HG02642 (cell line): ENCODE data around the gene RPEL1.
"Not testable (repeated sequence)": the region's sequence is repeated elsewhere in the genome, so short reads cannot be mapped to it uniquely, and the experiment has no call there.

Experiments
- ATAC-seq: cut with Tn5 transposase; IDR thresholded peaks from one replicate; pipeline ENCODE4 v1.9.1; 2021; ENCODE audit warnings: mild to moderate bottlenecking; ENCODE audit not compliant: unreplicated experiment, poor library complexity

The RPEL1 gene

DNA sequence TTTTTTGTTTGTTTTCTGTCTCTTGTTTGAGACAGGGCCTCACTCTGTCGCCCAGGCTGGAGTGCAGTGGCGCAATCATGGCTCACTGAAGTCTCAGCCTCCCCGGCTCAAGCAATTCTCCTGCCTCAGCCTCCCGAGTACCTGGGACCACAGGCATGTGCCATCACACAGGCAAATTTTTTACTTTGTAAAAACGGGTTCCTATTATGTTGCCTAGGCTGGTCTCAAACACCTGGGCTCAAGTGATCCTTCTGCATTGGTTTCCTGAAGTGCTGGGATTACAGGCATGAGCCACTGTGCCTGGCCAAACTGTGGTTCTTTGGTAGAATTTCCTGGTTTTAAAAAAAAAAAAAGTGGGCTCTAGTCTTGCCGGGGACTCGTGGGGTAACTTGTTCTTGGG lies at the start of gene RPEL1:
Gene RPEL1, plus strand, starts transcription at position 301 of the 400 bp plus-strand sequence. CDS start 110 bp downstream, outside the sequence.
- not testable (repeated sequence) for ATAC-seq

DNA sequence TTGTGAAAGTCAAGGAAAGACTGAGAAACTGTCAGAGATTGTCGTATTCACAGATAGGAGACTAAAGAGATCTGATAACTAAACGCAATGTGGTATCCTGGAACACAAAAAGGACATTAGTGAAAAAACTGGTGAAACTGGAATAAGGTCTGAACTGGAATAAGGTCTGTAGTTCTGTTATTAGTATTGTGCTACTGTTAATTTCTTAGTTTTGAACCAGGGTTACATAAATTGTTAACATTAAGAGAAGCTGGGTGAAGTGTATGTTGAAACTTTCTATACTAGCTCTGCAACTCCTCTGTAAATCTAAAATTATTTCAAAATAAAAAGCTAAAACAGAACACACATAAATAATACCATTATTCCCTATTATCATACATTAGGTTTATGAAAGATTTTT lies 49.2 kb upstream of the RPEL1 start:
- ATAC-seq: no peak

DNA sequence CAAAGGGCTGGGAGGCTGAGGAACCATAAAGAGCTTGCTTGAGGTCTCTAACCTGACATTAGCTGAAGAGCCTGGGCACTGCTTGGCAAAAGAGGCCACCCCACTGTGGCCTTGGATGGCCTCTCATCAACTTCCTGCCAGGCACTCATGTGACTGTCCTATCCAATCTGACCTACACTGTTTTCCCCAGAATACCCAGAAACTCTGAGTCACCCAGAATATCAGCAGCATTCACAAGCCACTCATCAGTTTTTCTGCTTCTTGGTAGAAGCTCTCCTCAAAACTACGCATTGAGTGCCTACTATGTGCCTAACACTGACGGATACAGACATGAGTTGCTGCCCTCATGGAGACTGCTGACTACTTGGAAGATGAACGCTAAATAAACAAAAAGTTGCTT lies 48.5 kb upstream of the RPEL1 start:
- ATAC-seq: no peak

DNA sequence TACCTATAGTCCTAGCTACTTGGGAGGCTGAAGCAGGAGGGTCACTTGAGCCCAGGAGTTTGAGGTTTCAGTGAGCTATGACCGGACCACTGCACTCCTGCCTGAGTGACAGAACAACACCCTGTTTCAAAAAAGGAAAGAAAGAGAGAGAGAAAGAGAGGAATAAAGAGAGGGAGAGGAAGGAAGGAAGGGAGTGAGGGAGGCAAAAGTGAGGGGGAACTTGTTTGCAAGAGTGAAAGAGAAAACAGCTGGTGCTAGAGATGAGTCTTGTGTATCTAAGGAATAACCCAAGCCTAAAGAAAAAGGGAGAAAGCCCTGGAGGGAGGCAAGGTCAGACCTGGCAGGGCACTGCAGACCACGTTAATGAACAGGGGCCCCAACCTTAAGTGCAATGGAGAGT lies 47.8 kb upstream of the RPEL1 start:
- ATAC-seq: no peak

DNA sequence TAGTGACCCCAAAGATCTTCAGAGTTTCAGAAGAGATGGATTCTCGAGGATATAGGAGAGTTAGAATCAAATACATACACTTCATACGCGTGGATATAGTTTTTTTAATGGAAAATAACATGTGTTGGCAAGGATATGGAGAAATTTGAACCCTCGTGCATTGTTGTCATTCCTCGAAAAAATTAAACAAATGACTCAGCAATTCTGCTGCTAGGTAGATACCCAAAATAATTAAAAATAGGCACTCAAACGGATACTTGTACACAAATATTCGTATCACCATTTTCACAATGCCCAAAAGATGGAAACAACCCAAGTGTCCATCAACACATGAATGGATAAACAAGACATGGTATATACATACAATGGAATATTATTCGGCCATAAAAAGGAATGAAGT lies 47.0 kb upstream of the RPEL1 start:
- ATAC-seq: no peak

DNA sequence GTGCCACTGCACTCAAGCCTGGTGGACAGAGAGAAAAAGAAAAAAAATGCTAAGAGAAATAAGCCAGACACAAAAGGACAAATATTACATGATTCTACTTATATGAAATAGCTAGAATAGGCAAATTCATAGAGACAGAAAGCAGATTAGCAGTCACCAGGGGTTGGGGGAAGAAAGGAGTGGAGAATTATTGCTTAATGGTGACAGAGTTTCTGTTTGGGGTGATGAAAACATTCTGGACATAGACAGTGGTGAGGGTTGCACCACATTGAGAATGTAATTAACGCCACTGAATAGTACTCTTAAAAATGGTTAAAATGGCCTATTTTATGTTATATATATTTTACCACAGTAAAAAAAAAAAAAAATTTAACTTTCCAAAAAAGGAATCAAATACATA lies 46.2 kb upstream of the RPEL1 start:
- ATAC-seq: no peak

DNA sequence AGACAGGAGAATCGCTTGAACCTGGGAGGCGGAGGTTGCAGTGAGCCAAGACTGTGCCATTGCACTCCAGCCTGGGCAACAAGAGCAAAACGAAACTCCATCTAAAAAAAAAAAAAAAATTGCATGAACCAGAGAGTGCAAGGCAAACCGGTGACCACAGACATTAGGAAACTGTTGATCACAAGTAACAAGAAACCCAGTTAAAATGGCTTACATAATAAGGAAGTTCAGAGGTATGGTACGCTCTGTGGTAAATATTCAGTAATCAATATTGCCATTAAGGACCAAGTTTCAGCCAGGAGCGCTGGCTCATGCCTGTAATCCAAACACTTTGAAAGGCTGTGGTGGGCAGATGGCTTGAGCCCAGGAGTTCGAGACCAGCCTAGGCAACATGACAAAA lies 43.4 kb upstream of the RPEL1 start:
- no peak for ATAC-seq

DNA sequence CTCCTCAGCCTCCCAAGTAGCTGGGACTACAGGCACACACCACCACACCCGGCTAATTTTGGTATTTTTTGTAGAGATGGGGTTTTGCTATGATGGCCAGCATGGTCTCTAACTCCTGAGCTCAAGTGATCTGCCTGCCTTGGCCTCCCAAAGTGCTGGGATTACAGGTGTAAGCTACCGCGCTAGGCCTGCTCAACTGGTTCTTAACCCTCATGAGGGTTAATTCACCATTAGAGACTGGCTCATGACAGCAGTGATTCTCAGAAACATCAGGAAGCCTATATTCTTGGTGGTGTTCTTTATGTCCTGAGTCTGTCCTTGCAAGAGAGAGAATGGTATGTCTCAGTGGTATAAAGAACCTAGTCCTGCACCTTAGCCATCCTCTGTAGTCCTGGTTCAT lies 42.2 kb upstream of the RPEL1 start:
- ATAC-seq: no peak

DNA sequence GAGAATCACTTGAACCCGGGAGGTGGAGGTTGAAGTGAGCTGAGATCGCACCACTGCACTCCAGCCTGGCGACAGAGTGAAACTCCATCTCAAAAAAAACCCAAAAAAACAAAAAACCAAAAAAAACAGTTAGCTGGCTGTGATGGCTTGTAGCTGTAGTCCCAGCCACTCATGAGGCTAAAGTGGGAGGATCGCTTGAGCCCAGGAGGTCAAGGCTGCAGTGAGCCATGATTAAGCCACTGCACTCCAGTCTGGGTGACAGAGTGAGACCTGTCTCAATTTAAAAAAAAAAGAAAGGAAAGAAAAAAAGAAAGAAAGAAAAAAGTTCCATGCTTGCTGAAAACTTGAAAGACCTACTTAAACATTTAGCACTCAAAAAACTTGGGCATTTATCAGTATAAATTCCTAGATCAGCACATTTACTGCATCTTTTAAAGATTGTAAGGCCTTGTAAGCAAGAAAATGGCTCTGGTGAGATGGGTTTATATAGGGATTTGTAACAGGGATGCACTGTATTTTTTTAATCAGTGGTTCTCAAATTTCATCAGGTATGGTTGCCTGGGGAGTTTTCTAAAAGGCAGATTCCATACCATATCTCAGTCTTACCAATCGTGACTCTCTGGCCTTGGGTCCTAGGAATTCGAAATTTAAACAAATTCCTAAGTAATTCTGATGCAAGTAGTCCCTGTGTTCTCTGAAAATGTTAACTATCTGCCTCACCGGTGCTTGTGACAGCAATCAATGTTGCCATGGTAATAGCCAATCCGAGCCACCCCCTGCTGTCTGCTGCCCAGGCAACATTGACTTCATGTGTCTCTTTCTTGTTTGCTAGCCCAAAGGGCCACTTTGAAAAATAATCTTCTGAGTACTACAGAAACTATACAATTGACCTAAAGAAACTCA lies 41.1 kb upstream of the RPEL1 start:
- ATAC-seq: no peak

DNA sequence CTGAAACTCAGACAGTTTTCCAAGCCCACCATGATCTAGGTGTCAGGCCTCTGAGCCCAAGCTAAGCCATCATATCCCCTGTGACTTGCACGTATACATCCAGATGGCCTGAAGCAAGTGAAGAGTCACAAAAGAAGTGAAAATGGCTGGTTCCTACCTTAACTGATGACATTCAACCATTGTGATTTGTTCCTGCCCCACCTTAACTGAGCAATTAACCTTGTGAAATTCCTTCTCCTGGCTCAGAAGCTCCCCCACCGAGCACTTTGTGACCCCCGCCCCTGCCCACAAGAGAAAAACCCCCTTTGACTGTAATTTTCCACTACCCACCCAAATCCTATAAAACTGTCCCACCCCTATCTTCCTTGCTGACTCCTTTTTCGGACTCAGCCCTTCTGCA lies 40.3 kb upstream of the RPEL1 start:
- ATAC-seq: not testable (repeated sequence)

DNA sequence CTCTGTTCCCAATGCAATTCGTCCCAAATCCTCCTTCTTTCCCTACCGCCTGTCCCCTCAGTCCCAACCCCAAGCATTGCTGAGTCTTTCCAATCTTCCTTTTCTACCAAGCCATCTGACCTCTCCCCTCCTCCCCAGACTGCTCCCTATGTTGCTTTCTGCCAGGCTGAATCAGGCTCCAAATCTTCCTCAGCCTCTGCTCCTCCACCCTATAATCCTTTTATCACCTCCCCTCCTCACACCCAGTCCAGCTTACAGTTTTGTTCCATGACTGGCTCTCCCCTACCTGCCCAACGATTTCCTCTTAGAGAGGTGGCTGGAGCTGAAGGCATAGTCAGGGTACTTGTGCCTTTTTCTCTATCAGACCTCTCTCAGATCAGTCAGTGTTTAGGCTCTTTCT lies 39.0 kb upstream of the RPEL1 start:
- ATAC-seq: not testable (repeated sequence)

DNA sequence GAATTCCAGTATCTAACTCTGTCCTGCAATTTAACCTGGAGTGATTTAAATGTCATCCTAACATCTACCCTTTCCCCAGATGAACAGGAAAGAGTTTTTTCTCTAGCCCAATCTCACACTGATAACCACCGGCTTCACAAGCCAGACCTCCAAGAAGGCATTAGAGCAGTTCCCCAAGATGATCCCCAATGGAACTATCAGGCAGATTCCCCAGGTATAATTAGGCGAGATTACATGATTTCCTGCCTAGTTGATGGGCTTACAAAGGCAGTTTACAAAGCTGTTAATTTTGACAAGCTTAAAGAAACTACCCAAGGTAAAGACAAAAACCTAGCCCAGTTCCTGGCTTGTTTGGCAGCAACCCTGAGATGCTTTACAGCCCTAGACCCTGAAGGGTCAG lies 38.5 kb upstream of the RPEL1 start:
- no peak for ATAC-seq

DNA sequence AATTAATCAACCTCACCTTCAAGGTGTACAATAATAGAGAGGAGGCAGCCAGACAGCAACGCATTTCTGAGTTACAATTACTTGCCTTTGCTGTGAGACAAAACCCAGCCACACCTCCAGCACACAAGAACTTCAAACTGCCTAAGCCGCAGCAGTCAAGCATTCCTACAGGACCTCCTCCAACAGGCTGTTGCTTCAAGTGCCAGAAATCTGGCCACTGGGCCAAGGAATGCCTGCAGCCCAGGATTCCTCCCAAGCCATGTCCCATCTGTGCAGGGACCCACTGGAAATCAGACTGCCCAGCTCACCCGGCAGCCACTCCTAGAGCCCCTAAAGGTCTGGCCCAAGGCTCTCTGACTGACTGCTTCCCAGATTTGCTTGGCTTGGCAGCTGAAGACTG lies 38.0 kb upstream of the RPEL1 start:
- ATAC-seq: not testable (repeated sequence)

DNA sequence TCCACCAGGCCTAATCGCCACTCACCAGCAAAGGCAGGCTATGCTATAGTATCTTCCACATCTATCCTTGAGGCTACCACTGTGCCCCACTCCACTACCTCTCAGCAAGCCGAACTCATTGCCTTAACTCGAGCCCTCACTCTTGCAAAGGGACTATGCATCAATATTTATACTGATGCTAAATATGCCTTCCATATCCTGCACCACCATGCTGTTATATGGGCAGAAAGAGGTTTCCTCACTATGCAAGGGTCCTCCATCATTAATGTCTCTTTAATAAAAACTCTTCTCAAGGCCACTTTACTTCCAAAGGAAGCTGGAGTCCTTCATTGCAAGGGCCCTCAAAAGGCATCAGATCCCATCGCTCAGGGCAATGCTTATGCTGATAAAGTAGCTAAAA lies 35.4 kb upstream of the RPEL1 start:
- ATAC-seq: not testable (repeated sequence)

DNA sequence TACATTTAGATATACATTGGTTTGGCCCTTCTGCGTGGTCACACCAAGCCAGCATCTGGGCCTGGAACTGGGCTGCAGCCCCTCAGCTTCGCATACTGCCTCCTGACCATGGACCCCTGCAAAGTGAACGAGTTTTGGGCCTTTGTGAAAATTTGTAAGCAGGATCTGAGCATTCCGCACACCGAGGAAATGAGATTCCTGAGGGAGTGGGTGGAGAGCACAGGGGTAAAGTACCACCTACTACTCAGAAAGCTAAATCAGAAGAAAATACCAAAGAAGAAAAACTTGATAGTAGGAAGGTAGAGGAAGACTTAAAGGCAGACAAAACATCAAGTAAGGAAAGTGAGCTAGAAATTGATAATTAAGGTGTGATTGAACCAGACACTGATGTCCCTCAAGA lies 30.1 kb upstream of the RPEL1 start:
- ATAC-seq: no peak

DNA sequence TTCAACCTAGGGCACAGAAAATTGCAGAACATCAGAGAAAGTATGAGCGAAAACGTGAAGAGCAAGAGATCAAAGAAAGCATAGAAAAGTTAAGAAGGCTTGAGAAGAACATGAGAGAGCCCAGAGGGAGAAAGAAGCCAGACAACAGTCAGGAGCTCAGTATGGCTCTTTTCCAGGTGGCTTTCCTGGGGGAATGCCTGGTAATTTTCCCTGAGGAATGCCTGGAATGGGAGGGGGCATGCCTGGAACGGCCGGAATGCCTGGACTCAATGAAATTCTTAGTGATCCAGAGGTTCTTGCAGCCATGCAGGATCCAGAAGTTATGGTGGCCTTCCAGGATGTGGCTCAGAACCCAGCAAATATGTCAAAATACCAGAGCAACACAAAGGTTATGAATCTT lies 29.3 kb upstream of the RPEL1 start:
- ATAC-seq: not testable (repeated sequence)

DNA sequence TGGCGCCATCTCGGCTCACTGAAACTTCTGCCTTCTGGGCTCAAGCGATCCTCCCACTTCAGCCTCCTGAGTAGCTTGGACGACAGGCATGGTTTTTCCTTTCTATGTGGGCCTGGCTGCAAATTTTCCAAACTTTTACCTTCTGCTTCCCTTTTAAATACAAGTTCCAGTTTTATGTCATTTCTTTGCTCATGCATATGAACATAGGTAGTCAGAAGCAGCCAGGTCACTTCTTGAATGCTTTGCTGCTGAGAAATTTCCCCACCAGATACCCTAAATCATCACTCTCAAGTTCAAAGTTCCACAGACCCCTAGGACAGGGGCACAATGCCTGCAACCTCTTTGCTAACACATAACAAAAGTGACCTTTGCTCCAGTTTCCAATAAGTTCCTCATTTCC lies 21.6 kb upstream of the RPEL1 start:
- no peak for ATAC-seq

DNA sequence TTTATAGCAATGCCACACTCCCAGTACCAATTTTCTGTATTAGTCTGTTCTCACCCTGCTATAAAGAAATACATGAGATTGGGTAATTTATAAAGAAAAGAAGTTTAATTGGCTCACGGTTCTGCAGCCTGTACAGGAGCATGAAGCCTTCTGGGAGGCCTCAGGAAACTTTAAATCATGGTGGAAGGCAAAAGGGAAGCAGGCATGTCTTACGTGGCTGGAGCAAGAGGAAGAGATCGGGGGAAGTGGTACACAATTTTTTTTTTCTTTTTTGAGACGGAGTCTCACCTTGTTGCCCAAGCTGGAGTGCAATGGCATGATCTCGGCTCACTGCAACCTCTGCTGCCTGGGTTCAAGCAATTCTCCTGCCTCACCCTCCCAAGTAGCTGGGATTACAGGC lies 21.0 kb upstream of the RPEL1 start:
- ATAC-seq: not testable (repeated sequence)

DNA sequence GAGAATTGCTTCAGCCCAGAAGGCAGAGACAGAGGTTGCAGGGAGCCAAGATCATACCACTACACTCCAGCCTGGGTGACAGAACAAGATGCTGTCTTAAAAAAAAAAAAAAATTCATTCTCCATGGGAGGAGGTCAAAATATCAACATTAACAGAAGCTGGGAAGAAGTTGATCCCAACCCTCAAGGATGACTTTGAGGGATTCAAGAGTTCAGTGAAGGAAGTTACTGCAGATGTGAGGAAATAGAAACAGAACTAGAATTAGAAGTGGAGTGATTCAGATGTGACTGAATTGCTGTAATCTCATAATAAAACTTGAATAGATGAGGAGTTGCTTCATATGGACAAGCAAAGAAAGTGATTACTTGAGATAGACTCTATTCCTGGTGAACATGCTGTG lies 19.7 kb upstream of the RPEL1 start:
- no peak for ATAC-seq

DNA sequence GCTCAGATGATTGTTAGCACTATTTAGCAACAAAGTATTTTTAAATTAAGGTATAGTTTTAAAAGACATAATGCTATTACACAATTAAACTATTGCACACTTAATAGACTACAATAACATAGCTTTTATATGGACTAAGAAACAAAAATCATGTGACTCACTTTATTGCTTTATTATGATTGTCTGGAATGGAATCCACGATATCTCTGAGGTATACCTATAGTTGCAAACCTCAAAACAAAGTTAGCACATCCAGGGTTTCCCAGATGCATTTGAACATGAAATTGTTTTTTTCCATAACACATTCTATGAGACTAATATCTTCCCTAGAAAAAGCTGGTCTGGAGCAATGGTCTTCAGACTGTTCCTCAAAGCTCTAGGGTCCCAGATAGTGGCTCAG lies 18.3 kb upstream of the RPEL1 start:
- ATAC-seq: no peak

DNA sequence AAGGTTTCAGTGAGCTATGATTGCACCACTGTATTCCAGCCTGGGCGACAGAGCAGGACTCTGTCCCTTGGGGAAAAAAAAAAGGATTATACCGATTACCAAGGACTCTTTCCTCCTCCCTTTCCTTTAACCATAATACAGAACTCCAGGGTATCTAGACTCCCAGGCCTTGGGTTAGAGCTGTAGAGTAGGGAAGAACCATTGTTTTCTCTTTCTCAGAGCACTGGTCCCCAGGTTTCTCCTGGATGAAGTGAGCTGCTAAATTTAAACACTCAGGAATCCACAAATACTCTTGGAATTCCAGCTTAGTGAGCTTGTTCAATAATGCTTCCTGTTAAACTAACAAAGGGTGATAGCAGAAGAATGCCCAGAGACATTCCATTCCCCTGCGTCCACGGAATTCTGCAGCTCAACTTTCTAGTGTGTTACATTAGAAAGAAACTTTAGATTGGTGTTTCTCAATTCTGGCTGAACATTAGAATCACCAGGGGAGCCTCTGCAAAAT lies 14.6 kb upstream of the RPEL1 start:
- ATAC-seq: no peak

DNA sequence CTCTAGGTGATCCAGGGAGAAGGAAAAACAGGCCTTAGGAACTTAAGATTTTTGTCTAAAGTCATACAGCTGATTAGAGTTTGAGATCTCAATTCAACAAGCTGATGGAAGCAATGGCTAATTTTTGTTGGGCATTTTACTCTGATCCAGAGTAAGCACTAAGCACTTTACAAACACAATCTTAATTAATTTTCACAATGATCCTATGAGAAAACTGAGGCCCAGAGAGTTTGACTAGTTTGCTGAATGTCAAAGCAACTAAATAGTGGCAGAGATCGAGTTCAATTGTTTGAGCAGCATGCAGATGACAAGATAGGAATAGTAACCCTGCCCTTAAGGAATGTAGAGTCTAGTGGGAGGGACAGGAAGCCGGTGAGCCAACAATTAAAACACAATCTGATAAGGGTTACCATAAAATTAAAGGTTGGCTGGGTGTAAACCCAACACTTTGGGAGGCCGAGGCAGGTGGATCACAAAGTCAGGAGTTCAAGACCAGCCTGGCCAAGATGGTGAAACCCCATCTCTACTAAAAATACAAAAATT lies 13.5 kb upstream of the RPEL1 start:
- ATAC-seq: no peak
